Measurements from ENCODE around the gene RAB3A.
"Not testable (repeated sequence)": the region's sequence is repeated elsewhere in the genome, so short reads cannot be mapped to it uniquely, and the experiment has no call there.

Gene RAB3A

DNA sequence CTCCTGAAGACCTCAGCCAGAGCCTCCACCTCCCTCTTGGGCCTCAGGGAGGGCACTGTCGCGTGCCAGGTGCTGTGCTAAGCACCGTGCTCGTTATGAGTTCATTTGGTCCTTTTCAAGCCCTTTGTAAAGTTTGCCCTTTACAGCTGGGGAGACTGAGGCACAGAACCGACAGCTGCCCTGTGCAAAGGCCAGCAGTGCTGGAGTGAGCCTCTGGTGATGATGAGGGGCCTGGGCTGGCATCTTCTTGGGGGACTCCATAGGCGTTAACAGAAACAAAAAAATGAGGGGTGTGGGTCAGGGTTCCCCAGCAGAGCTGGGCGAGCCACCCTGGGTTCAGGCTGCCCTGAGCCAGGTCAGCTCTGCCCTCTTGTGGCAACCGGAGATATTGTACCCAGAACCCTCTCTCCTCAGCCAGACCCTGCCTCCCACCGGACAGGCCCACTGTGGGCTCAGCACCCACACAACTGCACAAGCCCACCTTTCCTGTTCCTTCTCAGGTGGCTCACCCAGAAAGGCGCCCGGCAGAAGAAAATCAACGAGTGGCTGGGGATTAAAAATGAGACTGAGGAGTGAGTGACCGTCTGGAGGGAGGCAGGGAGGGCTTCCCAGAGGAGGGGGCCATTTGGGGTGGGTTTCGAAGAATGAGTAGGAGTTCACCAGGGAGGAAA lies 35.7 kb downstream of the RAB3A start:
- DNase-seq = no peak

DNA sequence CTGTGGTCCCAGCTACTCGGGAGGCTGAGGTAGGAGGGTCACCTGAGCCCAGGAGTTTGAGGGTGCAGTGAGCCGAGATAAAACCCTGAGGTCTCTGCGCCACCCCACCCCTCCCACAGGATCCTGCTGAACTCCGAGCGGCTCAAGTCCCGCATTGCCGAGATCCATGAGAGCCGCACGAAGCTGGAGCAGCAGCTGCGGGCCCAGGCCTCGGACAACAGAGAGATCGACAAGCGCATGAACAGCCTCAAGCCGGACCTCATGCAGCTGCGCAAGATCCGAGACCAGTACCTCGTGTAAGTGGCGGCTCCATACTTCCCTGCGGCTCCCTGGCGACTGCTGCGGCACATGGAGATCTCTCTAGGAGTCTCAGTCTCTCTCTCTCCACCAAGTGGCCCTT lies 36.8 kb downstream of the RAB3A start:
- DNase-seq = no peak

DNA sequence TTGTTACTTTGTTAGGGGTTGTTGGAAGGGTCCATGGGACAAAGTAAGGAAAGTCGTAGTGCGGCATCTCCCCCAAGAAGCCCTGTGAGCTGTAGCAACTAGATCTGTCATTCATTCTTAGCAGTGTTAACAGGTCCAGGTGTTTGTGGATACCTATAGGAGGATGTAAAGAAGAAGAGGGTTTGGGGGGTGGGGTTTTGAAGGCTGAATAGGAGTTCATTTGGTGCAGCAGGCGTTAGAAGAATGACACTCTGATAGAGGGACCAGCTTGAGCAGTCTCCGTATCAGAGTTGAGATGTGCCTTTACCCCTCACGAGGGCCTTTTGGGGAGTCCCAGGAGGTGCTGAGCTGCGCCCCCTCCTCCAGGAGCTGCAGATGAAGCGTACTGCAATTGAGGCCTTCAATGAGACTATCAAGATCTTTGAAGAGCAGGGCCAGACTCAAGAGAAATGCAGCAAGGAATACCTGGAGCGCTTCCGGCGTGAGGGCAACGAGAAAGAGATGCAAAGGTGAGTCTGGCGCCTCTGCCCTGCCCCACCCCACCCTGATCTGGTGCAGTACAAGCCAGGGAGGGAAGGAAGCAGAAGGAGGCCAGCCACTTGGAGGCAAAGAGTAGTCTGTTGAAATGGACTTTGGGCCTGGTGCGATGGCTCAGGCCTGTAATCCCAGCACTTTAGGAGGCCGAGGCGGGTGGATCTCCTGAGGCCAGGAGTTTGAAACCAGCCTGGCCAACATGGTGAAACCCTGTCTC lies 37.9 kb downstream of the RAB3A start:
- DNase-seq = no peak

DNA sequence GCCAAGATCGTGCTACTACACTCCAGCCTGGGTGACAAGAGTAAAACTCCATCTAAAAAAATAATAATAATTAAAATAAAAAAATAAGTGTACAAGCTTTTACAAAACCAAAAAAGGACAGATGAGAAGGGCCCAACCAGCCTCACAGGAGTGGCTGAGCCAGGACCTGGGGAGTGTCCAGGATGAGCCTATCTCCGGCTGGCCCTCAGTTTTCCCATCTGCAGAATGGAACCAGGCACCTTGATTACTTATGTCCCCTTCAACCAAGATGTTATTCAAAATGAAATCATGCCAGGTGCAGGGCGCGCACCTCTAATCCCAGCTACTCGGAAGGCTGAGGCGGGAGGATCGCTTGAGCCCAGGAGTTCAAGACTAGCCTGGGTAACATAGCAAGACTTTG lies 39.8 kb downstream of the RAB3A start:
- DNase-seq = no peak

DNA sequence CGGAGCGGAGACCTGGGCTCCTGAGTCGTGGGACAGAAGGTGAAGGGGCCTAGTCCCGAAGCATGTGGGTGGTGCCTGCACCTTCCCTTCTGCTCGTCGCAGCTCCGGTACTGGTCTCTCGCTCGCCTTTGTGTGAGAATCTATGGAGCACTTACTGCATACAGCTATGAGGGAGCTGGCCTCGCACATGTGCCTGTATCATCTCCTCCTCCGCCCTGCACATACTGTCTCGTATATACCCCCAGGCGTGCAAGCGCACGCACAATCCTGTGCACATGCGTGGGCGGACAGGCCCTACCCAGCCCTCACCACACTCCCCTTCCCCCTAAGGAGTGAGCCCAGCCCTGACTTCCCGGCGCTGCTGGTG lies 42.2 kb downstream of the RAB3A start:
- DNase-seq = no peak

DNA sequence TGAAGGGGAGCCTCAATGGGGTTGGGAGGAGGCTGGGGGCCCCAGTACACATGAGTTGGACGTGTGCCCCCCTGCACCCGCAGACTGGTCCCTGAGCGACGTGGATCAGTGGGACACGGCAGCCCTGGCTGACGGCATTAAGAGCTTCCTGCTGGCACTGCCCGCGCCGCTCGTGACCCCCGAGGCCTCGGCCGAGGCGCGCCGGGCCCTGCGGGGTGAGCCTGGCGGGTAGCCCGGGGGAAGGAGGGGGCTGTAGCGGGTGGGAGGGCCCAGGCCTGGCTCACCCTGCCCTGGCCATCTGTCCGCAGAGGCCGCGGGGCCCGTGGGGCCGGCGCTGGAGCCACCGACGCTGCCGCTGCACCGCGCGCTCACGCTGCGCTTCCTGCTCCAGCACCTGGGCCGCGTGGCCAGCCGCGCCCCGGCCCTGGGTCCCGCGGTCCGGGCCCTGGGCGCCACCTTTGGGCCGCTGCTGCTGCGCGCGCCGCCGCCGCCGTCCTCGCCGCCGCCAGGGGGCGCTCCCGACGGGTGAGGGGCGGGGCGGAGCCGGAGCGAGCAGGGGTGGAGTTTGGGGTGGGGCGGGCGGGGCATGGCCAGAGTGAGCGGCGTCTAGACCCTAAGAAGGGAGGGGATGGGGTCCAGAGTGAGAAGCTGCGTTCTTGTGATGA lies 42.7 kb downstream of the RAB3A start:
- DNase-seq = peak; percentile 85

DNA sequence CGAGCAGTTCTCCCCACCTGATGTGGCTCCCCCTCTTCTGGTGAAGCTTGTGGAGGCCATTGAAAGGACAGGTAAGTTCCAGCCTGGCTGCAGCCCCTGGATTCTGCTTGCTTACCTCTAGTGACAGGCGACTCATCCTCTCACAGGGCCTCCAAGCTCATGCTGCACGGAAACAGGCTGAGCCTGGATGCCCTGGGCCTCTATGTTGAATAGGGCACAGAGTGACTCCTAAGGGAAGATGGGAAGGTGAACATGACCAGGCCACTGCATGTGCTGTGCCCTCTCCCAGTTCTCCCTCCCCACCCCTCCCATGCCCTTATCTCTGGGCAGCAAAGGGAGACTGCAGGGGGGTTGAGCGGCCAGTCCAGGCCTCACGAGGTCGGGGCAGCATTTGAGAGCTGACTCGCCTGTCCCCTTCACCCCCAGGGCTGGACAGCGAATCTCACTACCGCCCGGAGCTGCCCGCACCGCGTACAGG lies 43.3 kb downstream of the RAB3A start:
- DNase-seq = no peak

DNA sequence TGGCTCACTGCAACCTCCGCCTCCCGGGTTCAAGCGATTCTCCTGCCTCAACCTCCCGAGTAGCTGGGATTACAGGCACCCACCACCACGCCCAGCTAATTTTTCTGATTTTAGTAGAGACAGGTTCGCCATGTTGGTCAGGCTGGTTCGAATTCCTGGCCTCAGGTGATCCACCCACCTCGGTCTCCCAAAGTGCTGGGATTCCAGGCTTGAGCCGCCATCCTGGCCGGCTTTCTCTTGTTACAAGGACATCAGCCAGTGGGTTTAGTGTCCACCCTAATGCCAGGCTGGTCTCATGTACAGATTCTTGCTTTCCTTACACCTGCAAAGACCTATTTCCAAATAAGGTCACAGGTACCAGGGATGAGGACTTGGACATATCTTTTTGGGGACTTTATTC lies 44.0 kb downstream of the RAB3A start:
- no peak for DNase-seq

DNA sequence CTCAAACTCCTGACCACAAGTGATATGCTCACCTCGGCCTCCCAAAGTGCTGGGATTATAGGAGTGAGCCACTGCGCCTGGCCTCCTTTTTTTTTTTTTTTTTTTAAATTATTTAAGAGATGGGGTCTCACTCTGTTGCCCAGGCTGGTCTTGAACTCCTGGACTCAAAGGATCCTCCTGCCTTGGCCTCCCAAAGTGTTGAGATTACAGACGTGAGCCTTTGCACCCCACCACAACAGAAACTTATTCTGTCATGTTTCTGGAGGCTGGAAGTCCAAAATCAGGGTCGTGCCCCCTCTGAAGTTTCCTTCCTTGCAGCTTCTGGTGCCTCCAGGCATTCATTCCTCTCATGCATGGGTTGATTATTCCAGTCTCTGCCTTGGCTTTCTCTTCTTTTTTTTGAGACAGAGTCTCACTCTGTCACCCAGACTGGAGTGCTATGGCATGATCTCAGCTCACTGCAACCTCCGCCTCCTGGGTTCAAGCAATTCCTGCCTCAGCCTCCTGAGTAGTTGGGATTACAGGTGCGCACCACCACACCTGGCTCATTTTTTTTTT lies 44.7 kb downstream of the RAB3A start:
- DNase-seq = not testable (repeated sequence)

DNA sequence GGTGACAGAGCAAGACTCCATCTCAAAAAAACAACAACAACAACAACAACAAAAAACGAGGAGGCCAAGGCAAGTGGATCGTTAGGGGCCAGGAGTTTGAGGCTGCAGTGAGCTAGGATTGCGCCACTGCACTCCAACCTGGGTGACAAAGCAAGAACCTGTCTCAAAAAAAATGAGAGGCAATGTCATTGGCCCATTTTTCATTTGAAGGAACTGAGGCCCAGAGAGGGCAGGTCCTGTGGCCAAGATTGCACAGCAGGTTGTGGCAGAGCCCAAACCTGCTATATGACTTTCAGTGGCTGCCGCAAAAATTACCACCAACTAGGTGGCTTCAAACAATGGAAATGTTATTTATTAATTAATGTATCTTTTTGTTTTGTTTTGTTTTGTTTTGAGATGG lies 45.4 kb downstream of the RAB3A start:
- no peak for DNase-seq

DNA sequence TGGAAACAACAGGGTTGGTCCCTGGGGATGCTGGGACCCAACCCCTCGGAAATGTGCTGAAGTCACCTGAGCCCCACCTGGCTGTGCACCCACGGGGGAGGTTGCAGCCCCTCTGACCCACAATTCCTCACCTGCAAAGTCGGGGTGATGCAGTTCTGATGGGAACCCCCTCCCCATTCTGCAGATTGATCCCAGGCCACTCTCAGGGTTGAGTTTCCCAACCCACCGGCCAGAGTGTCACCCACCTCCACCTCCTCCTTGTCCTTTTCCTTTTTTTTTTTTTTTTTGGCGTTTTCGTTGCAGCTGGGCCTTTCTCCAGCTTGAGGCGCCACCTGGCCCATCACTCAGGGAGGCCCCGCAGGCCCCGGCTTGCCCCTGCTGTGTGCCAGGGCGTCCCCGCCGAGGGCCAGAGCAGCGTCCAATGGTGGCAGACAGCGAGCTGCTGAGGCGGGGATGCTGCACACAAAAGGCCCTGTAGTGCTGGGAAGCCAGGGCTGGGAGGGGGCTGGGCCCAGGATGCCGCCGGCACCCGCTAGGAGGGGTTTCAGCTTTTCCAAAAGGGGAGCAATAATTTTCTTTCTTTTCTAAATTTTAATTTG lies 46.3 kb downstream of the RAB3A start:
- DNase-seq = peak; percentile 77

DNA sequence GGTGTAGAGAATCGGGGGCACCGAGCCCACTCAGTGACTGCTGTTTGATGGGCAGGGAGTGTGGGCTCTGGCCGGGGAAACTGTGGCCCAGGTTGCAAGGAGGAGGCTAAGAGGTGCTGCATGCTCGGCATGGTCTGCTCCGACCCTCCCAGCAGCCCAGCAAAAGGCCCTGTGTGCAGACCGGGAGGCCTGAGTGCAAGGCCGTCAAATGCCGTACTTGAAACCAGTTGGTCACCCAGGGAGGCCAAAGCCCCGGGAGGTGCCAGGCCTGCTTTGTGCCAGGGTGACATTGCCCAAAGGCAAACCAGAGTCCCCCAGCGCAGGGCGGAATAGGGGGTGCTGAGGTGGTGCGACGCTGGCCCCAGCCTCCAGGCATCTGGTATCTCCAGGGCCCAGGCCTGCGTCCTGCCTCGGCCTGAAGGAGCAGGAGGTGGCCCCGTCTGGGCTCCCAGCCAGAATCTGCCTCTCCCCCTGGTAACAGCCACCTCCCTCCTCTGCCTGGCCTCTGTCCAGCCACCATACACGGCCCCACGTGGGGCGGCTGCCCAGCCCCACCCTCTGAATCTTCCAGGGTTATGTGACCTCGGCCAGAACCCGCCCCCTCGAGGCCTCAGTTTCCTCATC lies 46.9 kb downstream of the RAB3A start:
- DNase-seq = peak; percentile 76

DNA sequence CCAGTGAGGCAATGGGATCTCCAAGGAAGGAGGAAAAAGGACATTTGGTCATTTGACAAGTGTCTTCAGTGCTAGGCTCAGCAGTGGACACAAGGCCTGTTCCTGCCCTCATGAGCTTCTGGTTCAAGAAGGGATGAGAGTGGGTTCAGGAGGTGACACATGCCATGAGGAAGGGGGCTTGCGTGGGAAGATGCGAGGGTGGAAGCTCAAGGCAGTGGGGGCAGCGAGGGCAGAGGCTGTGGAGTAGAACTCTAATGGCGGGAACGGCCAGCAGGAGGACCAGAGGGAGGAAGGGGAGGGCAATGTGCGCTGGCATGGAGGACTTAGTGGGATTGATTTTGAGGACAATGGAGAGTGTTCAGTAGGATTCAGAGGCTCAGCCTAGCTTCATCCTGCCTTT lies 47.6 kb downstream of the RAB3A start:
- no peak for DNase-seq

DNA sequence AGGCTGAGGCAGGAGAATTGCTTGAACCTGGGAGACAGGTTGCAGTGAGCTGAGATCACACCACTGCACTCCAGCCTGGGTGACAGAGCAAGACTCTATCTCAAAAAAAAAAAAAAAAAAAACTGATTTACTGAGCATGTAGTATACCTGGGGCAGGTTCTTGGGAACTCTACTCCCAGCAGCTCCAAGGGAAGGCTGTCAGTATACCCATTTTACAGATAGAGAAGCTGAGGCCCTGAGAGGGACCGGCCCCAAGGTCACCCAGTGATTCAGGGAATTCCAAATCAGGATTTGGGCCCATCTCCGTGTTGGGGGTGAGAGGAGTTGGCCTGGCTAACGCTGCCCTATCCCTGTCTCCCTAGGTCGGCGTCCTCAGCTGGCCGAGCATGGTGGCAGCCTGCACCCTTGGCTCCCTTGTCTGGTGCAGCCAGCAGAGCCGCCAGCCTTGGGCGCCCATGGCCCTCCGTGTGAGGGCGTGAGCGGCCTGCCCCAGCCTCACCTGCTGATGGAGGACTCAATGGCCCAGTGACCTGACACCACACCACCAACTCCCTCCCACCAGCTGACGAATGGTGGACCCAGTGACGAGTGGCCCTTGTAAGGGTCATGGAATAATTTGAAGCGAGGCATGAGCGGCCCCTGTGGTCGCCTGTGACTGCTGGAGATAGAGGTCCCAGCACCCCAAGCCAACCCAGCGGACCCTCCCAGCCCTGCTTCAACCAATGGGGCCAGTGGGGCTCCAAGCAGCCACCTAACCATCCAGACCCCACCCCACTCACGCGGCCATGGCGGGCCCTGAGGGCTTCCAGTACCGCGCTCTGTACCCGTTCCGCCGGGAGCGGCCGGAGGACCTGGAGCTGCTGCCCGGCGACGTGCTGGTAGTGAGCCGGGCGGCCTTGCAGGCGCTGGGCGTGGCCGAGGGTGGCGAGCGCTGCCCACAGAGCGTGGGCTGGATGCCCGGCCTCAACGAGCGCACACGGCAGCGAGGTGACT lies 48.5 kb downstream of the RAB3A start:
- DNase-seq = no peak

DNA sequence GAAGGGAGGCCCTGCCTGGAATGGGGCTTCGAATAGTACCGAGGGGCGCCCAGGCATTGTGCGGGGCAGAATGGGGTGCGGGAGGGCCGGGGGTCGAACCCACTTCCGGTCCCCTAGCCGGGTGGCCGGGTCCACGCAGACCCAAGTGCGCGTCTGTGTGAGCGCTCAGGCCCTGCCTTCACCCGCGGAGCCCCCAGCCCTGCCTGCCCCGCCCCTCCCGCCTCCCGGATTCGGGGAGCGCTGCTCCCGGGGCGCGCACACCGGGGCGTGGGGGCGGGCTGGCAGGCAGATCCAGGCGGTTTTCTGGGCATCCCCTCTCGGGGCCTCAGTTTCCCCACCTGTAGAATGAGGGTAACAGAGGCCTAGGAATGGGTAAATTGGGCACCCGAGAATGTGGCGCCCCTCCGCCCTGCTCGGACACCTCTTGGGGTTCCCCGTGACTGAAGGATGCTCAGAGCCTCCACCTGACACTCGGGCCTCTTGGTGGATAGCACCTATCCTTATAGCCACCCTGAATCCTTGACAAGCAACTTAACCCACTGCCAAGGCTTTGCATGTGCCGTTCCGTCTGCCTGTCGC lies 50.2 kb downstream of the RAB3A start:
- no peak for DNase-seq

DNA sequence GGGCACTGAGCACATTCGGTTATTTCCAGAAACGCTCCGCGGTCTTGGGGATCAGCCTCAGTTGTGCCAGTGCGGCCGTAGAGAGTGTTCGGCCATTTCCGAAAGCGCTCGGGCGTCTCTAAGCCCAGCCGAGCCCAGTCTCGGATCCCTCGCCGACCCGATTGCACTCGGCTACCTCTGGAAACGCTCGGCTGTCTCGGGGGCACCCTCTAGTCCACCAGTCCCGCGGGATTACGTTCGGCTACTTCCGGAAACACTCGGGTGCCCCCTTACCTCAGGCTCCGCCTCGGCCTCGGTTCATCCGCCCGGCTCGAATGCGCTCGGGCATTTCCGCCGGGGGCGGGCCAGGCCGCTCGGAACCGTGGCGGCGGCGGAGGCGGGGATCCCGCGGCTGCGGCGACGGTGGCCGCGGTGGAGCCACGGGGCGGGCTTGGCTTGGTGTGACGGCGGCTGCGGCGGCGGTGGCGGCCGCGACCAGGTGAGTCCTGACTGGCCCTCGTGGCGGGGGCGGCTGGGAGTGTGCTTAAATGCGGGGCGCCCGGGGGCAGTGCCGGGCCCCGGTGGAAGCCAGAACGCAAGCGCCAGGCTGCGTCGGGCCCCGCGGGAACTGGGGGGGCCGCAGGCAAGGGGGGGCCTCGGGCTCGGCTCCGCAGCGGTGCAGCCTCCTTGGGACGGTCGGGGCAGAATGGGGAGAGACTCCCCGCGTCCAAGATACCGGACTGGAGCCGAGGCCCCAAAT lies 50.9 kb downstream of the RAB3A start, which contains the start of gene PIK3R2:
PIK3R2 (plus strand) TSS at position 347 of the 739 bp plus-strand sequence. CDS start 2,717 bp downstream, outside the sequence.
- DNase-seq = peak; percentile 100

DNA sequence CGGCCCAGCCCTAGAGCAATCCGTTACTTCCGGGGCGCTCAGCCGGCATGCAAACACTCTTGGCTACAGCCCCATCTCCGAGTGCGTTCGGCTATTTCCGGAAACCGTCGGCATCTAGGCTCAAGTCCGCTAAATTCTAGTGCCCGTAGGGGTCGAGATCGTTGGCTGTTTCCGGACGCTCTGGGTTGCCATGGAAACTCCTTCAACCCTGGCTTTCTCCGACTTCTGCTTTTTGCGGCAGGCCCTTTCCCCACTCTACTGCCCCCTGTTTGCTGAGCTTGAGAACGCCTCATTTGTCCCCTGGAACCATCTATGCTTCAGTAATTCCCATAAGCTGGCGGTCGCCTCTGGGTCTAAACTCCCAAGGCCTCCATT lies 51.4 kb downstream of the RAB3A start:
- peak; percentile 100 for DNase-seq

DNA sequence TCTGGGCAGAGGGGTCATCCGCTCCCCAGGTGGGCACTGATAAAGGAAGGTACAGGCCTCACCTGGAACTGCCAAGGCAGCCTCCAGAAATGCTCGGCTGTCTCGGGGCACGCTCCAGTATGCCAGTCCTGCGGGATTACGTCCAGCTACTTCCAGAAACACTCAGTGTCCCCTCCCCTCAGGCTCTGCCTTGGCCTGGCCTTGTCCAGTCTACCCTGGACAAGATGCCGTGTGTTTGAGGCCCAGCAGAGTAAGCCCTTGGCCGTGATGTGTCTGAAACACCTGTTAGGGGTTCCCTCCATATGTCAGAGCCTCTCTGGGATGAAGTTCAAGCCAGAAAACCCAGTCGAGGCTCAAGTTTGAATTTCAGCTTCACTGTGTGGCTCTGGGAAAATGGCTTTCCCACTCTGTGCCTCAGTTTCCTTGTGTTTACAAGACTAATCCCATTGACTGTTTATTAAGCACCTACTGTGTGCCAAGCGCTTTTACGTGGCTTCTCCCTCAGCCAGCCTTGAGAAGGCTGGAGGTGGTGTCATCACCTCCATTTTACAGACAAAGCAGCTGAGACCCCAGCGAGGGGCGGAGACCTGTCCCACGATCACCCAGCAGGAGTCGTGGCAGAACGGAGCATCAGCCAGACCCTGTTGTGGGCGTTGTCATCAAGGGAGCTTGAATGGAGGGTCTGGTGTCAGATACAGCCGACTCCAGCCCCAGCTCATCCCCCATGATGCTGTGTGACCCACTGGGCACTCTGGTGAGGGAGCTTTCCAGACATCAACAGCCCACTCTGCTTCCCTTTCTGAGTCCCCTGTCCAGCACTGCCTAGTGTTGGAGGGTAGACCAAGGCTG lies 52.8 kb downstream of the RAB3A start:
- no peak for DNase-seq

DNA sequence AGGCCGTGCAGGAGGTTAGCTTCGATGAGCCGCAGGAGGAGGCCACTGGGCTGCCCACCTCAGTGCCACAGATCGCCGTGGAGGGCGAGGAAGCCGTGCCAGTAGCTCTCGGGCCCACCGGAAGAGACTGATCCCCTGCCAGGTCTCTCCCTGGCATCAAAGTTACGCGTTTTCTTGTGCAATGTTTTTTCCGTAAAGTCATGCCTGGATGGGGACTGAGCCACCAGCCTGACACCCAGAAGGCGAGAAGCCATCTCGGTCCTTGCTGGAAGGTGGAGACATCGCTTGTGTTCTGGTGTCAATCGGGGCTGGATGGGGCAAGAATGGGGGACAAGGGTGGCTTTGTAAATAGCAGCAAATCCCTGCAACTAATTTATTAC lies 54.3 kb downstream of the RAB3A start:
- no peak for DNase-seq

Data from eye (tissue), 1 donor.